CD14-positive monocyte (primary cell): ENCODE measurements around the gene CDHR2. TPM values are rescaled to one million over a fixed set of nuclear protein-coding genes. Genes with fewer than 3 reads are reported as not detected.

Source experiments
- DNase-seq, 3 donors: peaks; one replicate each; pipeline ENCODE4 v3.0.0-alpha.2; 2011 to 2022
- H2AFZ ChIP-seq: 2 replicates; pipeline ENCODE4 v1.6.0; 2012; ENCODE audit warnings: mild to moderate bottlenecking, low read depth, low read length, inconsistent platforms; ENCODE audit not compliant: insufficient read depth, poor library complexity, severe bottlenecking
- H3K27ac ChIP-seq, 2 donors: 1 replicate in 1 of 2; 2 replicates in 1 of 2; pipeline ENCODE4 v1.5.1; 2012 to 2013; ENCODE audit warnings: low read length in 2 of 2, control low read depth in 1 of 2, inconsistent platforms in 1 of 2, low read depth in 1 of 2, mild to moderate bottlenecking in 1 of 2
- H3K27me3 ChIP-seq, 2 donors: one replicate each; pipeline versions ENCODE4 v1.6.0 to v1.6.1; 2011 to 2013; ENCODE audit warnings: low read length in 2 of 2; ENCODE audit not compliant: control insufficient read depth in 2 of 2, insufficient read depth in 2 of 2
- H3K36me3 ChIP-seq, 2 donors: replicated peaks in 1 of 2; 1 replicate in 1 of 2; 2 replicates in 1 of 2; pipeline versions ENCODE4 v1.5.1 to v1.6.1; 2012 to 2013; ENCODE audit warnings: low read length in 2 of 2, control low read depth in 1 of 2, inconsistent platforms in 1 of 2, mild to moderate bottlenecking in 1 of 2; ENCODE audit not compliant: insufficient read depth in 2 of 2, control insufficient read depth in 1 of 2
- H3K4me1 ChIP-seq, 2 donors: 1 replicate in 1 of 2; 2 replicates in 1 of 2; pipeline versions ENCODE4 v1.5.1 to v1.6.1; 2012 to 2013; ENCODE audit warnings: low read length in 2 of 2, control low read depth in 1 of 2, inconsistent platforms in 1 of 2, mild to moderate bottlenecking in 1 of 2, moderate library complexity in 1 of 2; ENCODE audit not compliant: insufficient read depth in 2 of 2, control insufficient read depth in 1 of 2
- H3K4me2 ChIP-seq: replicated peaks from 2 replicates; pipeline ENCODE3; 2012; ENCODE audit warnings: low read length, moderate library complexity, mild to moderate bottlenecking; ENCODE audit not compliant: poor library complexity, severe bottlenecking; ENCODE audit errors: extremely low read depth
- H3K4me3 ChIP-seq, 3 experiments: fragments of 200-600 bp in 1 of 3; sonication (generic) in 1 of 3; replicated peaks in 1 of 3; 1 replicate in 2 of 3; 2 replicates in 1 of 3; pipeline ENCODE4 v1.5.1; 2011 to 2013; ENCODE audit warnings: low read length in 3 of 3, mild to moderate bottlenecking in 3 of 3, control low read depth in 2 of 3, low read depth in 2 of 3, inconsistent platforms in 1 of 3, moderate library complexity in 1 of 3
- H3K79me2 ChIP-seq: 2 replicates; pipeline ENCODE4 v1.6.0; 2012; ENCODE audit warnings: mild to moderate bottlenecking, control low read depth, inconsistent platforms, low read length, moderate library complexity; ENCODE audit not compliant: insufficient read depth
- H3K9ac ChIP-seq: 2 replicates; pipeline ENCODE4 v1.6.0; 2017; ENCODE audit warnings: low read length, mild to moderate bottlenecking; ENCODE audit not compliant: insufficient read depth, poor library complexity, severe bottlenecking
- H3K9me3 ChIP-seq, 2 donors: replicated peaks in 1 of 2; 1 replicate in 1 of 2; 2 replicates in 1 of 2; pipeline versions ENCODE4 v1.5.1 to v1.6.1; 2012 to 2013; ENCODE audit warnings: low read length in 2 of 2, control low read depth in 1 of 2; ENCODE audit not compliant: control insufficient read depth in 1 of 2, insufficient read depth in 1 of 2
- H4K20me1 ChIP-seq: 2 replicates; pipeline ENCODE4 v1.6.0; 2012; ENCODE audit warnings: mild to moderate bottlenecking, low read length, control low read depth, moderate library complexity; ENCODE audit not compliant: insufficient read depth
- H3K27ac Mint-ChIP-seq, 7 donors: one replicate each; pipeline ENCODE4 v1.8.0; 2020; ENCODE audit warnings: mild to moderate bottlenecking in 7 of 7, mixed read lengths in 7 of 7, moderate library complexity in 6 of 7, inconsistent platforms in 2 of 7
- H3K27me3 Mint-ChIP-seq, 3 donors: one replicate each; pipeline ENCODE4 v1.8.0; 2021 to 2022; ENCODE audit warnings: low read depth in 3 of 3, mild to moderate bottlenecking in 3 of 3, mixed read lengths in 3 of 3, moderate library complexity in 3 of 3, inconsistent platforms in 1 of 3
- H3K36me3 Mint-ChIP-seq, 2 donors: one replicate each; pipeline ENCODE4 v1.8.0; 2020; ENCODE audit warnings: mixed read lengths in 2 of 2, inconsistent platforms in 1 of 2, mild to moderate bottlenecking in 1 of 2
- H3K4me1 Mint-ChIP-seq: one replicate; pipeline ENCODE4 v1.8.0; 2020; ENCODE audit warnings: mild to moderate bottlenecking, mixed read lengths
- H3K4me3 Mint-ChIP-seq, 2 donors: one replicate each; pipeline ENCODE4 v1.8.0; 2020; ENCODE audit warnings: mild to moderate bottlenecking in 2 of 2, mixed read lengths in 2 of 2, moderate library complexity in 1 of 2
- H3K9me3 Mint-ChIP-seq, 7 donors: one replicate each; pipeline ENCODE4 v1.8.0; 2020 to 2022; ENCODE audit warnings: mixed read lengths in 7 of 7, mild to moderate bottlenecking in 6 of 7, moderate library complexity in 6 of 7, inconsistent platforms in 2 of 7
- WGBS: methylation state at CpG from one replicate; pipeline ENCODE4 v1.1.5; 2013; ENCODE audit warnings: missing lambda C conversion rate; ENCODE audit not compliant: insufficient coverage; 5-methylcytosine and 5-hydroxymethylcytosine counted together
- intact Hi-C, 2 donors: fragments of 100-400 bp; cut with micrococcal nuclease; formaldehyde crosslinking; loops; one replicate each; pipeline versions ENCODE4 v1.15.0 to v1.15.1; 2023
- polyA plus RNA-seq, 3 donors: library from polyadenylated mRNA; depleted of rRNA in 1 of 3; unstranded in 2 of 3; stranded (reverse) in 1 of 3; fragments of 300-500 nt in 2 of 3; fragments of >200 nt in 1 of 3; fragmentation: Illumina TruSeq in 2 of 3; gene quantifications; 1 replicate in 2 of 3; 2 replicates in 1 of 3; pipeline ENCODE4 v1.2.3, GENCODE V29; 2012 to 2021
- TF ChIP-seq, protein P1 (sequence below): fragments of 200-600 bp; IDR thresholded peaks from one replicate; pipeline ENCODE4 v1.8.0; 2022; ENCODE audit warnings: antibody characterized with exemption, mild to moderate bottlenecking

Gene CDHR2
- polyA plus RNA-seq, 3 donors, result 0.12 TPM; not detected in 2

DNA sequence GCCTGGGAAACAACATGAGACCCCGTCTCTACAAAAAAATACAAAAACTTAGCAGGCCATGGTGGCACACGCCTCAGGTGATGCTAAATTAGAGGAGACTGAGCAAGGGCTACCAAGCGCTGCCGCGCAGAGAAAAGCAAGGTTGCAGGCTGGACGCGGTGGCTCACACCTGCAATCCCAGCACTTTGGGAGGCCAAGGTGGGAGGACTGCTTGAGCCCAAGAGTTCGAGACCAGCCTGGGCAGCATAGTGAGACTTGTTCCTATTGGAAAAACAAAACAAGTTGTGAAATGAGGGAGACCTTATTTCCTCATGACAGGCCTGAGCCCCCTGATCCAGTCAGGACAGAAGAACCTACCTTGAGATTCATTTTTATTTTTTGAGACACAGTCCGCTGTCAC is 23.5 kb upstream of the CDHR2 start:
- Histone ChIP-seq H3K79me2 (no peaks in the 10 kb centered on the region), H3K27ac (no peak overlapping the region), H3K36me3 (peaks cover 34% of the 10 kb centered on the region in 2 donors), H4K20me1 (peaks cover 34% of the 10 kb centered on the region), H3K4me1 (peaks cover 5 to 7% of the 10 kb centered on the region in 2 donors), H3K4me3 (no peak overlapping the region), H3K9ac (no peak overlapping the region), H2AFZ (no peak overlapping the region), H3K27me3 (no peaks in the 10 kb centered on the region), H3K4me2 (no peak overlapping the region), H3K9me3 (no peaks in the 10 kb centered on the region)
- intact Hi-C loops, result no loop called here
- Mint-ChIP-seq H3K4me1 (peaks cover 22% of the 10 kb centered on the region), H3K27ac (no peak overlapping the region), H3K9me3 (no peaks in the 10 kb centered on the region), H3K27me3 (peaks cover 0 to 3% (median 1%) of the 10 kb centered on the region in 3 donors), H3K4me3 (no peak overlapping the region), H3K36me3 (peaks cover 24 to 38% of the 10 kb centered on the region in 2 donors)
- TF ChIP-seq, protein P1, sequence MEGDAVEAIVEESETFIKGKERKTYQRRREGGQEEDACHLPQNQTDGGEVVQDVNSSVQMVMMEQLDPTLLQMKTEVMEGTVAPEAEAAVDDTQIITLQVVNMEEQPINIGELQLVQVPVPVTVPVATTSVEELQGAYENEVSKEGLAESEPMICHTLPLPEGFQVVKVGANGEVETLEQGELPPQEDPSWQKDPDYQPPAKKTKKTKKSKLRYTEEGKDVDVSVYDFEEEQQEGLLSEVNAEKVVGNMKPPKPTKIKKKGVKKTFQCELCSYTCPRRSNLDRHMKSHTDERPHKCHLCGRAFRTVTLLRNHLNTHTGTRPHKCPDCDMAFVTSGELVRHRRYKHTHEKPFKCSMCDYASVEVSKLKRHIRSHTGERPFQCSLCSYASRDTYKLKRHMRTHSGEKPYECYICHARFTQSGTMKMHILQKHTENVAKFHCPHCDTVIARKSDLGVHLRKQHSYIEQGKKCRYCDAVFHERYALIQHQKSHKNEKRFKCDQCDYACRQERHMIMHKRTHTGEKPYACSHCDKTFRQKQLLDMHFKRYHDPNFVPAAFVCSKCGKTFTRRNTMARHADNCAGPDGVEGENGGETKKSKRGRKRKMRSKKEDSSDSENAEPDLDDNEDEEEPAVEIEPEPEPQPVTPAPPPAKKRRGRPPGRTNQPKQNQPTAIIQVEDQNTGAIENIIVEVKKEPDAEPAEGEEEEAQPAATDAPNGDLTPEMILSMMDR, result no peak
- no peak for DNase-seq
- WGBS, result over 99% methylated on average over 7 of the region's 9 CpGs

DNA sequence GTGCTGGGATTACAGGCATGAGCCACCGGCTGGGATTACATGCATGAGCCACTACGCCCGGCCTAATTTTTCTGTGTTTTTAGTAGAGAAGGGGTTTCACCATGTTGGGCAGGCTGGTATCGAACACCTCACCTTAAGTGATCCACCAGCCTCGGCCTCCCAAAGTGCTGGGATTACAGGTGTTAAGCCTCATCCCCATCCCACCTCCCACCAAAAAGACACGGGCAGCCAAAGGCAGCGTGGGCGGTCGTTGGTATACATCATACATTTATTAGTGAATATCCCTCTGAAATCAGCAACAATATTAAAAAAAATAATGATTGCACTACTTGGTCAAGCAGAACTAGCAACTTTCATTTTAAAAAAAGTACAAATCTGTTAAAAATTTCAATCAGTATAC is 22.7 kb upstream of the CDHR2 start:
- H3K4me3 ChIP-seq, result no peak overlapping the region
- intact Hi-C loops, result no loop called here
- H3K4me2 ChIP-seq, result no peak overlapping the region
- no peaks in the 10 kb centered on the region for H3K9me3 ChIP-seq
- peaks cover 42% of the 10 kb centered on the region in 2 donors for H3K36me3 ChIP-seq
- Mint-ChIP-seq H3K9me3 (no peaks in the 10 kb centered on the region), H3K27me3 (peaks cover 0 to 3% (median 0%) of the 10 kb centered on the region in 3 donors), H3K36me3 (peaks cover 28 to 42% of the 10 kb centered on the region in 2 donors), H3K4me1 (peaks cover 28% of the 10 kb centered on the region), H3K27ac (no peak overlapping the region), H3K4me3 (no peak overlapping the region)
- TF ChIP-seq, protein P1, result no peak
- peaks cover 7% of the 10 kb centered on the region for H3K79me2 ChIP-seq
- H3K9ac ChIP-seq, result no peak overlapping the region
- H2AFZ ChIP-seq, result no peak overlapping the region
- H3K27me3 ChIP-seq, result no peaks in the 10 kb centered on the region
- no peak for DNase-seq
- peaks cover 42% of the 10 kb centered on the region for H4K20me1 ChIP-seq
- H3K27ac ChIP-seq, result no peak overlapping the region
- H3K4me1 ChIP-seq, result peaks cover 12 to 14% of the 10 kb centered on the region in 2 donors
- no CpG with 5 or more reads among the region's 9 CpGs for WGBS
